PC-9 (cell line): ENCODE results near the gene RNLS. TPM values are rescaled to one million over a fixed set of nuclear protein-coding genes. Genes with fewer than 3 reads are reported as not detected.

Source experiments
- BruUV-seq: library from RNA; stranded (reverse); fragments of 400-500 nt; replicated peaks from 2 replicates; lab custom pipeline; 2021; lab: Mats Ljungman, UMichigan
- CTCF ChIA-PET: fragments of 300-600 bp; sonication (Branson Sonifier 250); formaldehyde crosslinking; loops from one replicate; lab custom pipeline; 2022; ENCODE audit warnings: antibody characterized with exemption; lab: Charles Lee
- POLR2A ChIA-PET: fragments of 300-600 bp; sonication (Branson Sonifier 250); formaldehyde crosslinking; loops from one replicate; lab custom pipeline; 2022; ENCODE audit warnings: antibody characterized with exemption; ENCODE audit not compliant: unreplicated experiment; lab: Charles Lee
- DNase-seq, 2 experiments: peaks; one replicate each; pipeline versions ENCODE4 v3.0.0 to v3.0.0-alpha.2; 2015 to 2022; ENCODE audit warnings: mixed read lengths in 1 of 2
- H2AFZ ChIP-seq: fragments of 200-600 bp; sonication (generic); 2 replicates; pipeline ENCODE4 v1.8.1; 2017; ENCODE audit warnings: antibody characterized with exemption
- H3F3A ChIP-seq: fragments of 200-600 bp; sonication (generic); 2 replicates; pipeline ENCODE4 v1.8.1; 2017; ENCODE audit warnings: antibody characterized with exemption, mild to moderate bottlenecking, low read depth; ENCODE audit not compliant: insufficient read depth
- H3K27ac ChIP-seq: fragments of 200-600 bp; sonication (generic); 2 replicates; pipeline ENCODE4 v1.6.1; 2016; ENCODE audit warnings: mixed run types
- H3K27me3 ChIP-seq: fragments of 200-600 bp; sonication (generic); 2 replicates; pipeline ENCODE4 v1.6.1; 2016; ENCODE audit warnings: low read depth, mixed run types; ENCODE audit not compliant: insufficient read depth
- H3K36me3 ChIP-seq: fragments of 200-600 bp; sonication (generic); 2 replicates; pipeline ENCODE4 v1.6.1; 2016; ENCODE audit warnings: low read depth, mixed run types
- H3K4me1 ChIP-seq: fragments of 200-600 bp; sonication (generic); replicated peaks from 2 replicates; pipeline ENCODE4 v1.6.1; 2016; ENCODE audit warnings: mixed run types; ENCODE audit not compliant: insufficient read depth
- H3K4me2 ChIP-seq: fragments of 200-600 bp; sonication (generic); 2 replicates; pipeline ENCODE4 v1.6.1; 2017; ENCODE audit warnings: mixed run types
- H3K4me3 ChIP-seq: fragments of 200-600 bp; sonication (generic); 2 replicates; pipeline ENCODE4 v1.6.1; 2016; ENCODE audit warnings: mixed run types
- H3K79me2 ChIP-seq: fragments of 200-600 bp; sonication (generic); 2 replicates; pipeline ENCODE4 v1.6.1; 2017; ENCODE audit warnings: low read depth, mixed run types
- H3K9me2 ChIP-seq: fragments of 200-600 bp; sonication (generic); 2 replicates; pipeline ENCODE4 v1.8.1; 2017; ENCODE audit warnings: mild to moderate bottlenecking; ENCODE audit not compliant: insufficient read depth
- H3K9me3 ChIP-seq: fragments of 200-600 bp; sonication (generic); 2 replicates; pipeline ENCODE4 v1.8.1; 2016; ENCODE audit warnings: low read depth; ENCODE audit not compliant: insufficient read depth
- H4K20me1 ChIP-seq: fragments of 200-600 bp; sonication (generic); 2 replicates; pipeline ENCODE4 v1.8.1; 2017; ENCODE audit not compliant: insufficient read depth
- EZH2 ChIP-seq: fragments of 200-600 bp; sonication (generic); IDR thresholded peaks from 2 replicates; pipeline ENCODE4 v1.8.0; 2017; ENCODE audit warnings: antibody characterized with exemption, low read depth
- intact Hi-C: fragments of 100-400 bp; cut with micrococcal nuclease; formaldehyde crosslinking; loops from one replicate; pipeline ENCODE4 v1.10.0; 2022; ENCODE audit not compliant: unreplicated experiment
- total RNA-seq: library from RNA; stranded (reverse); gene quantifications from 2 replicates; pipeline ENCODE4 v1.2.3, GENCODE V29; 2021
- TF ChIP-seq, protein P1 (sequence below): fragments of 200-600 bp; sonication (generic); conservative IDR thresholded peaks from 2 replicates; pipeline ENCODE4 v1.6.1; 2017; ENCODE audit warnings: mixed run types, antibody characterized with exemption, mild to moderate bottlenecking, moderate library complexity

Gene RNLS
- total RNA-seq, 1 experiment from 2014 or later: not detected

DNA sequence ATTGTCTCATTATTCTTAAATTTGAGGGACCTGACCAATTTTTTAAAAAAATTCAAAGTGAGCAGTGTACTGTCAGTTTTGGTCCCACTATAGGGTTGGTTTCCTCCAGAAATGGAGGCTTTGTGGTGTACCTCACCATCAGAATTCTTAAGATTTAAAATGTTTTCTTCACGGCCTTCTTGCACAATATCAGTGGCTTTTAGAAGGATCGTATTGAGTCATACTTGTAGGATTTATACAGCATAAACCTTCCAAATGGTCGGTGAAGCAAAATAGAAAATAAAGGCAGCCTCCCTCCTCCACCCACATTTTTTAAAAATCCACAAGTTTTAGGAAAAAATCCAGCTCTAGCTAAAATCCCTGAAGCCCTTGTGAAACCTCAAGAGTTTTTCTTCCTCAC, 126.4 kb downstream of the RNLS start:
- Histone ChIP-seq H3F3A (no peaks in the 10 kb centered on the region), H3K79me2 (no peaks in the 10 kb centered on the region), H3K9me3 (no peaks in the 10 kb centered on the region), H3K4me1 (no peaks in the 10 kb centered on the region), H3K36me3 (no peaks in the 10 kb centered on the region), H3K4me3 (no peak overlapping the region), H3K9me2 (no peaks in the 10 kb centered on the region), H2AFZ (no peak overlapping the region), H4K20me1 (no peaks in the 10 kb centered on the region), H3K27me3 (no peaks in the 10 kb centered on the region), H3K4me2 (no peak overlapping the region), H3K27ac (no peak overlapping the region)
- intact Hi-C loops: no loop called here
- POLR2A ChIA-PET: no interaction called here
- DNase-seq: no peak
- TF ChIP-seq, protein P1, sequence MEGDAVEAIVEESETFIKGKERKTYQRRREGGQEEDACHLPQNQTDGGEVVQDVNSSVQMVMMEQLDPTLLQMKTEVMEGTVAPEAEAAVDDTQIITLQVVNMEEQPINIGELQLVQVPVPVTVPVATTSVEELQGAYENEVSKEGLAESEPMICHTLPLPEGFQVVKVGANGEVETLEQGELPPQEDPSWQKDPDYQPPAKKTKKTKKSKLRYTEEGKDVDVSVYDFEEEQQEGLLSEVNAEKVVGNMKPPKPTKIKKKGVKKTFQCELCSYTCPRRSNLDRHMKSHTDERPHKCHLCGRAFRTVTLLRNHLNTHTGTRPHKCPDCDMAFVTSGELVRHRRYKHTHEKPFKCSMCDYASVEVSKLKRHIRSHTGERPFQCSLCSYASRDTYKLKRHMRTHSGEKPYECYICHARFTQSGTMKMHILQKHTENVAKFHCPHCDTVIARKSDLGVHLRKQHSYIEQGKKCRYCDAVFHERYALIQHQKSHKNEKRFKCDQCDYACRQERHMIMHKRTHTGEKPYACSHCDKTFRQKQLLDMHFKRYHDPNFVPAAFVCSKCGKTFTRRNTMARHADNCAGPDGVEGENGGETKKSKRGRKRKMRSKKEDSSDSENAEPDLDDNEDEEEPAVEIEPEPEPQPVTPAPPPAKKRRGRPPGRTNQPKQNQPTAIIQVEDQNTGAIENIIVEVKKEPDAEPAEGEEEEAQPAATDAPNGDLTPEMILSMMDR: no peak
- TF ChIP-seq EZH2: no peak
- no TSS peak for BruUV-seq
- CTCF ChIA-PET: no interaction called here

DNA sequence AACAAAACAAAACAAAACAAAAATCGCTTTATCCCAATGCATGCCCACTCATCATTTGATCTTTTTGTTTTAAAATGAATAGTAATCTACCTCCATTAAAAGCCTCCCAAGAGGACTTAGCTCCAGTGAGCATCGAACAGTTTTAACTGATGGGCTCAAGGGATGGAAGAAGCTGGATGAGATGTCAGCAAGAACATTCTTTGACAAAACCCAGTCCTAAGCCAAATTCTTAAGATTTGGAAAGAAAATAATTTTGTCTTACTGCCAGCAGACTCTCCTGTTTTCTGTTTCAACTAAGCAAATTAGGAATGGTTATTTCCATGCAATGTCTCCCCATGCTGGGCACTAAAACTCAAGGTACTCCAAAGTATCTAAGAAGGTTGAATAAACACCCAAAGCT, 127.3 kb downstream of the RNLS start:
- H3K4me1 ChIP-seq: no peaks in the 10 kb centered on the region
- H3K36me3 ChIP-seq: no peaks in the 10 kb centered on the region
- H3K27me3 ChIP-seq: no peaks in the 10 kb centered on the region
- TF ChIP-seq, protein P1: no peak
- no peak for TF ChIP-seq EZH2
- H3K4me3 ChIP-seq: no peak overlapping the region
- no peak for DNase-seq
- no peaks in the 10 kb centered on the region for H3K9me3 ChIP-seq
- ChIA-PET CTCF (no interaction called here), POLR2A (no interaction called here)
- intact Hi-C loops: no loop called here
- H3K79me2 ChIP-seq: no peaks in the 10 kb centered on the region
- no peaks in the 10 kb centered on the region for H3K9me2 ChIP-seq
- H3K27ac ChIP-seq: no peak overlapping the region
- H4K20me1 ChIP-seq: no peaks in the 10 kb centered on the region
- no TSS peak for BruUV-seq
- H3F3A ChIP-seq: no peaks in the 10 kb centered on the region
- no peak overlapping the region for H3K4me2 ChIP-seq
- H2AFZ ChIP-seq: no peak overlapping the region

DNA sequence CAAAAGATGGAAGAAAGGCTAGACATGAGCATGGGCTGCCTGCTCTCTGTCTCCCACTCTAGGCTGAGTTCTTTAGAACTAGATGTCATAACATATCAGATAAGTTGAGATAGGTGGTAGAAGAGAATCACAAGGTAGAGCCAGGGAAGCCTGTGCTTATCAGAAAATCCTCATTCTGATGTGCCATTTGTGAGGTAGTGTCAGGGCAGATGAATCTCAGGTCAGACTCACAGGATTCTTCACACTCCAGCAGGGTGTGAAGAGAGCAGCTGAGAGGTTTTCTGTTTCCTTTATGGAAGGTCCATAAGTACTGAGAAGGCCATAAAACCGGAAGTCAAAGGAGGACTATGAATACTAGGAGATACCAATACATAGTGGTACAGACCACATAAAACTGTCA, 132.9 kb downstream of the RNLS start:
- Histone ChIP-seq H2AFZ (no peak overlapping the region), H3K4me3 (no peak overlapping the region), H3K9me2 (no peaks in the 10 kb centered on the region), H3K4me2 (no peak overlapping the region), H3K27ac (no peak overlapping the region), H3K4me1 (no peaks in the 10 kb centered on the region), H3K9me3 (no peaks in the 10 kb centered on the region), H3K36me3 (no peaks in the 10 kb centered on the region), H3K79me2 (no peaks in the 10 kb centered on the region), H3K27me3 (no peaks in the 10 kb centered on the region), H4K20me1 (no peaks in the 10 kb centered on the region), H3F3A (no peaks in the 10 kb centered on the region)
- intact Hi-C loops: no loop called here
- BruUV-seq: no TSS peak
- TF ChIP-seq EZH2: no peak
- TF ChIP-seq, protein P1: no peak
- no peak for DNase-seq
- ChIA-PET POLR2A (no interaction called here), CTCF (no interaction called here)
